Pancreas (tissue), 10 donors: ENCODE data around the gene HEXIM2. TPM values are rescaled to one million over a fixed set of nuclear protein-coding genes. Genes with fewer than 3 reads are reported as not detected.

Source experiments
- ATAC-seq, 4 donors: fragments of 200-7000 bp; cut with Tn5 transposase; one replicate each; pipeline versions ENCODE4 v1.8.0 to v1.9.1; 2020; ENCODE audit warnings: mild to moderate bottlenecking in 4 of 4, moderate library complexity in 4 of 4
- DNase-seq, 6 donors: peaks; one replicate each; pipeline ENCODE4 v3.0.0-alpha.2; 2020
- FAIRE-seq: peaks from 2 replicates; lab custom pipeline; 2012; peaks lifted over from hg19 to GRCh38; lab: Jason Lieb, UNC
- H3K27ac ChIP-seq, 4 donors: fragments of 200-600 bp; sonication (generic); 1 replicate in 3 of 4; 2 replicates in 1 of 4; pipeline versions ENCODE4 v1.5.0 to v1.8.0; 2020
- H3K27me3 ChIP-seq, 4 donors: fragments of 200-600 bp; one replicate each; pipeline ENCODE4 v1.8.0; 2021
- H3K36me3 ChIP-seq, 3 donors: fragments of 200-600 bp; sonication (generic) in 1 of 3; one replicate each; pipeline versions ENCODE4 v1.5.0 to v1.8.0; 2020 to 2021
- H3K4me1 ChIP-seq, 3 donors: fragments of 200-600 bp; one replicate each; pipeline ENCODE4 v1.8.0; 2021
- H3K4me3 ChIP-seq, 4 donors: fragments of 200-600 bp; sonication (generic) in 2 of 4; one replicate each; pipeline versions ENCODE4 v1.5.0 to v1.8.0; 2020 to 2021
- H3K9me3 ChIP-seq, 4 donors: fragments of 200-600 bp; one replicate each; pipeline ENCODE4 v1.8.0; 2021
- WGBS, 2 donors: extraction: QIAGEN DNeasy Blood & Tissue Kit; methylation state at CpG; one replicate each; pipeline ENCODE4 v1.1.7; 2013; 5-methylcytosine and 5-hydroxymethylcytosine counted together
- intact Hi-C, 3 donors: fragments of 100-400 bp; cut with DNase I; formaldehyde crosslinking; loops; one replicate each; pipeline versions ENCODE4 v1.11.1 to v1.14.2; 2022
- polyA plus RNA-seq, 2 donors: library from polyadenylated mRNA; stranded (reverse); fragments of 200-250 nt; gene quantifications; one replicate each; pipeline ENCODE4 v1.2.3, GENCODE V29; 2013
- total RNA-seq, 6 donors: library from RNA; stranded (reverse); fragmentation: NEBNext Ultra II Directional in 4 of 6; extraction: Animal tissue kit (Norgen Biotek cat#: 25700) in 4 of 6; gene quantifications; one replicate each; pipeline versions ENCODE4 v1.2.1 to v1.2.4, GENCODE V29; 2021 to 2023
- TF ChIP-seq, protein P1 (sequence below), 4 donors: fragments of 200-600 bp; sonication (generic) in 3 of 4; IDR thresholded peaks; one replicate each; pipeline versions ENCODE4 v1.5.0 to v1.8.0; 2021; ENCODE audit warnings: antibody characterized with exemption in 4 of 4
- donor health status: healthy with polysubstance abuse.
- donor health status: DM: no; HTN: no; CAD: no; lungs with moderate emphysema.
- donor health status: DM: no; HTN: no; CAD: no.
- donor health status: control.
- donor health status: control.
- donor health status: Bipolar disorder and iron deficiency.
- donor health status: DM: yes; HTN: yes; CAD: no.
- donor health status: DM: no; HTN: no; CAD: no.
- donor health status: DM: no; HTN: no; CAD: no.
- donor health status: DM: yes; HTN: yes; CAD: no.

Gene HEXIM2
- total and polyA plus RNA-seq, 8 donors: 4.0 to 10.9 (median 6.7) TPM

DNA sequence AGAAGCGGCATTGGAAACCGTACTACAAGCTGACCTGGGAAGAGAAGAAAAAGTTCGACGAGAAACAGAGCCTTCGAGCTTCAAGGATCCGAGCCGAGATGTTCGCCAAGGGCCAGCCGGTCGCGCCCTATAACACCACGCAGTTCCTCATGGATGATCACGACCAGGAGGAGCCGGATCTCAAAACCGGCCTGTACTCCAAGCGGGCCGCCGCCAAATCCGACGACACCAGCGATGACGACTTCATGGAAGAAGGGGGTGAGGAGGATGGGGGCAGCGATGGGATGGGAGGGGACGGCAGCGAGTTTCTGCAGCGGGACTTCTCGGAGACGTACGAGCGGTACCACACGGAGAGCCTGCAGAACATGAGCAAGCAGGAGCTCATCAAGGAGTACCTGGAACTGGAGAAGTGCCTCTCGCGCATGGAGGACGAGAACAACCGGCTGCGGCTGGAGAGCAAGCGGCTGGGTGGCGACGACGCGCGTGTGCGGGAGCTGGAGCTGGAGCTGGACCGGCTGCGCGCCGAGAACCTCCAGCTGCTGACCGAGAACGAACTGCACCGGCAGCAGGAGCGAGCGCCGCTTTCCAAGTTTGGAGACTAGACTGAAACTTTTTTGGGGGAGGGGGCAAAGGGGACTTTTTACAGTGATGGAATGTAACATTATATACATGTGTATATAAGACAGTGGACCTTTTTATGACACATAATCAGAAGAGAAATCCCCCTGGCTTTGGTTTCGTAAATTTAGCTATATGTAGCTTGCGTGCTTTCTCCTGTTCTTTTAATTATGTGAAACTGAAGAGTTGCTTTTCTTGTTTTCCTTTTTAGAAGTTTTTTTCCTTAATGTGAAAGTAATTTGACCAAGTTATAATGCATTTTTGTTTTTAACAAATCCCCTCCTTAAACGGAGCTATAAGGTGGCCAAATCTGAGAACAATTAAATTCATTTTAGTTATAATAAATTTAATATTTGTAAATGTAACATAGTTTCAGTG, 11.7 kb upstream of the HEXIM2 start:
- intact Hi-C loops: no loop called here
- H3K36me3 ChIP-seq: no peaks in the 10 kb centered on the region
- TF ChIP-seq, protein P1, sequence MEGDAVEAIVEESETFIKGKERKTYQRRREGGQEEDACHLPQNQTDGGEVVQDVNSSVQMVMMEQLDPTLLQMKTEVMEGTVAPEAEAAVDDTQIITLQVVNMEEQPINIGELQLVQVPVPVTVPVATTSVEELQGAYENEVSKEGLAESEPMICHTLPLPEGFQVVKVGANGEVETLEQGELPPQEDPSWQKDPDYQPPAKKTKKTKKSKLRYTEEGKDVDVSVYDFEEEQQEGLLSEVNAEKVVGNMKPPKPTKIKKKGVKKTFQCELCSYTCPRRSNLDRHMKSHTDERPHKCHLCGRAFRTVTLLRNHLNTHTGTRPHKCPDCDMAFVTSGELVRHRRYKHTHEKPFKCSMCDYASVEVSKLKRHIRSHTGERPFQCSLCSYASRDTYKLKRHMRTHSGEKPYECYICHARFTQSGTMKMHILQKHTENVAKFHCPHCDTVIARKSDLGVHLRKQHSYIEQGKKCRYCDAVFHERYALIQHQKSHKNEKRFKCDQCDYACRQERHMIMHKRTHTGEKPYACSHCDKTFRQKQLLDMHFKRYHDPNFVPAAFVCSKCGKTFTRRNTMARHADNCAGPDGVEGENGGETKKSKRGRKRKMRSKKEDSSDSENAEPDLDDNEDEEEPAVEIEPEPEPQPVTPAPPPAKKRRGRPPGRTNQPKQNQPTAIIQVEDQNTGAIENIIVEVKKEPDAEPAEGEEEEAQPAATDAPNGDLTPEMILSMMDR (IDR thresholded peaks at IDR 0.05): no peak
- ATAC-seq: peak; percentile 5 to 30 (median 17)
- DNase-seq: peak in 5 of 6 donors; percentile 70 to 87 (median 74)
- no peaks in the 10 kb centered on the region for H3K27me3 ChIP-seq
- H3K4me3 ChIP-seq: peak overlapping the region; percentile 55 to 81 (median 73)
- WGBS, 2 donors: 0 to 1% methylated on average over 56 of the region's 56 CpGs
- H3K9me3 ChIP-seq: no peaks in the 10 kb centered on the region
- H3K27ac ChIP-seq: peak overlapping the region; percentile 79 to 100 (median 92)
- no peak for FAIRE-seq
- peaks cover 11 to 28% (median 16%) of the 10 kb centered on the region in 3 donors for H3K4me1 ChIP-seq

DNA sequence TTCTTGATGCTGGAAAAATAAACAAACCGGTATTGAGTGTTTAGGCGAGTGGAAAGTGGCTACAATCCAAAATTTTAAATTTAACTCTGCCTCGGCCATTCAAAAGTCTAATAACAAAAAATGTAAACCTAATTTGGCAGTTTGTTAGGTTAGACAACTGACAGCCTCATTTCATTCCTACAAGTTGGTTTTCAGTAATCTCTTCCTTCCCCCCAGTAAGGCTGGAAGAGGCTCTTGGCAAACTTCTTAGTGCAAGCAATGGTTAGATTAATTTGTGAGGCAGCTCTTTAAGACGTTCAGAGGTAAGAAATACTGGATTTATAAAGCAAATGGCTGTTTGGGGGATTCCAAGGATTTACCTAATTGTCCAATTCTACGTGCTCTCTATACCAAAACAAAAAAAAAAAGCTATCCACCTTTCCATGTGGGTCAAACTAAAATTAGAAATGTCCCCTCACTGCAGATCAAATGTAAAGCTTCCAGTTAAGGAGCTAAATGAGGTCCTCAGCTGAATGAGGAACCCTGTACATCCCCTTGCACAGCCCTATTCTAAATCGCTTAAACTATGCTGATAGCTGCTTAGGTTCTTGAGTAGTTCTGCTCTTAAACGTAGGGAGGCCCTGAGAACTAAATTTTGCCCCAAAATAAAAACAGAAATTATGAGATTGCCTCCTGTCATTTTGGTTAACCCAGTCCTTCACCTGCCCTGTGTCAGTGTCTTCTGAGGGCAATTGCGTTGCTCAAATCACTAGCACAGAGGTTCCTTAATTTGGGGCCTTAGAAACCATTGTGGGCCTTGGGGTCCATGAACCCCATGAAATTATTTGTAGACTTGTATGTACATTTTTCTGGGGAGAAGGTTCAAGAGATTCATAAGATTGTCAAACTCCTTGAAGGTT, 10.5 kb upstream of the HEXIM2 start:
- intact Hi-C loops: no loop called here
- WGBS, 2 donors: 15 to 16% methylated on average over 8 of the region's 8 CpGs
- Histone ChIP-seq H3K27ac (peak overlapping the region in 2 of 4 donors; percentile 97 to 100), H3K4me1 (peaks cover 11 to 28% (median 16%) of the 10 kb centered on the region in 3 donors), H3K9me3 (no peaks in the 10 kb centered on the region), H3K4me3 (peak overlapping the region in 3 of 4 donors; percentile 12 to 81 (median 77)), H3K36me3 (no peaks in the 10 kb centered on the region), H3K27me3 (no peaks in the 10 kb centered on the region)
- TF ChIP-seq, protein P1 (IDR thresholded peaks at IDR 0.05): no peak
- ATAC-seq: no peak
- DNase-seq: no peak
- FAIRE-seq: no peak

DNA sequence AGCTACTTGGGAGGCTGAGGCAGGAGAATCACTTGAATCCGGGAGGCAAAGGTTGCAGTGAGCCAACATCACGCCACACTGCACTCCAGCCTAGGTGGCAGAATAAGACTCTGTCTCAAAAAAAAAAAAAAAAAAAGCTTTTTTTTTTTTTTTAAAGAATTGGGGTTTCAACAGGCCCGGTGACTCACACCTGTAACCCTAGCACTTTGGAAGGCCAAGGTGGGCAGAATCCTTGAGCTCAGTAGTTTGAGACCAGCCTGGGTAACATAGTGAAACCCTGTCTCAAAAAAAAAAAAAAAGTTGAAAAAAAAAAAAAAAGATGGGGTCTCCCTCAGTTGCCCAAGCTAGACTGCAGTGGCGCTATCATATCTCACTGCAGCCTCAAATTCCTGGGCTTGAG, 6.6 kb upstream of the HEXIM2 start:
- no peak for FAIRE-seq
- H3K36me3 ChIP-seq: no peaks in the 10 kb centered on the region
- no peak for ATAC-seq
- H3K4me1 ChIP-seq: peaks cover 26 to 44% (median 29%) of the 10 kb centered on the region in 3 donors
- intact Hi-C loops: no loop called here
- H3K27me3 ChIP-seq: no peaks in the 10 kb centered on the region
- H3K27ac ChIP-seq: no peak overlapping the region
- WGBS, 2 donors: 94 to 97% methylated on average over 4 of the region's 4 CpGs
- DNase-seq: peak in 1 of 6 donors; percentile 5
- no peaks in the 10 kb centered on the region for H3K9me3 ChIP-seq
- TF ChIP-seq, protein P1 (IDR thresholded peaks at IDR 0.05): no peak
- H3K4me3 ChIP-seq: no peak overlapping the region

DNA sequence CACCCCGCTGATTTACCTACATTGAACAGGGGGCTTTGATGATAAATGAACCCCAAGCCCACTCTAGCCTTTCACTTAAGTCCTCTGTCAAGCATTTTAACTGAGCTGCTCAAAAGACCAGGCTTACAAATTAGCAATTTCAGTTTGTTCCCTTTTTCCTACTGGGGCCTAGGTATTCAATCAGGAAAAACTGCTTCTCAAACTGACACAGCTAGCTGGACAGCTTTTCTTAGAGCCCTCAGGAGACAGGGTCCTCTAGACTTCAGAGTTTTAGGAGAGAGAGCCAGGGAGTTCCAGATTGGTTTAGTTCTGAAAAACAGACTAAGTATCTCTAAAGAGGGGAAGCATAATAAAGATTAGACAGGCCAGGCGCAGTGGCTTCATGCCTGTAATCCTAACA, 6.2 kb upstream of the HEXIM2 start:
- no peaks in the 10 kb centered on the region for H3K27me3 ChIP-seq
- no peak for FAIRE-seq
- H3K27ac ChIP-seq: no peak overlapping the region
- H3K9me3 ChIP-seq: no peaks in the 10 kb centered on the region
- 97 to 98% methylated on average over 2 of the region's 2 CpGs for WGBS, 2 donors
- TF ChIP-seq, protein P1 (IDR thresholded peaks at IDR 0.05): no peak
- H3K36me3 ChIP-seq: no peaks in the 10 kb centered on the region
- H3K4me3 ChIP-seq: no peak overlapping the region
- ATAC-seq: no peak
- H3K4me1 ChIP-seq: peaks cover 26 to 42% (median 29%) of the 10 kb centered on the region in 3 donors
- no peak for DNase-seq
- intact Hi-C loops: no loop called here
